HG03432 (cell line): ENCODE measurements around the gene LRFN4.

Experiments used
- ATAC-seq: cut with Tn5 transposase; IDR thresholded peaks from one replicate; pipeline ENCODE4 v1.9.1; 2021; ENCODE audit warnings: mild to moderate bottlenecking, moderate library complexity; ENCODE audit not compliant: unreplicated experiment

The LRFN4 gene

GRCh38 chr11:66858186-66858938 lies 1.5 kb downstream of the LRFN4 start:
- ATAC-seq: no peak

GRCh38 chr11:66858939-66859685 lies 2.2 kb downstream of the LRFN4 start:
- no peak for ATAC-seq

GRCh38 chr11:66859686-66860448 lies 3.0 kb downstream of the LRFN4 start:
- ATAC-seq: no peak

GRCh38 chr11:66860449-66860831 lies 3.6 kb downstream of the LRFN4 start:
- no peak for ATAC-seq

GRCh38 chr11:66861038-66861773 lies 4.3 kb downstream of the LRFN4 start:
- no peak for ATAC-seq

GRCh38 chr11:66861774-66862558 lies 5.1 kb downstream of the LRFN4 start:
- ATAC-seq: no peak

- no peak for ATAC-seq
Measured at GRCh38 chr11:66862559-66863037, 5.7 kb downstream of the LRFN4 start.

- no peak for ATAC-seq
Measured at GRCh38 chr11:66863428-66864125, 6.7 kb downstream of the LRFN4 start.

- no peak for ATAC-seq
Measured at GRCh38 chr11:66864172-66864901, 7.5 kb downstream of the LRFN4 start.

GRCh38 chr11:66864924-66865697 lies 8.2 kb downstream of the LRFN4 start:
- no peak for ATAC-seq

- ATAC-seq: no peak
Measured at GRCh38 chr11:66866007-66866406, 9.1 kb downstream of the LRFN4 start.

- no peak for ATAC-seq
Measured at GRCh38 chr11:66866511-66866986, 9.7 kb downstream of the LRFN4 start.

- no peak for ATAC-seq
Measured at GRCh38 chr11:66867425-66868040, 10.7 kb downstream of the LRFN4 start.

- no peak for ATAC-seq
Measured at GRCh38 chr11:66868082-66868725, 11.3 kb downstream of the LRFN4 start.

GRCh38 chr11:66868726-66869566 lies 12.1 kb downstream of the LRFN4 start:
- peak; percentile 67 for ATAC-seq

GRCh38 chr11:66869567-66869870 lies 12.7 kb downstream of the LRFN4 start:
- no peak for ATAC-seq
